ENCODE measurements around the gene MED27. TPM values are rescaled to one million over a fixed set of nuclear protein-coding genes. Genes with fewer than 3 reads are reported as not detected.

Gene MED27
- total RNA-seq, 4 donors from 2014 or later, result 10.9 to 23.1 (median 13.5) TPM

DNA sequence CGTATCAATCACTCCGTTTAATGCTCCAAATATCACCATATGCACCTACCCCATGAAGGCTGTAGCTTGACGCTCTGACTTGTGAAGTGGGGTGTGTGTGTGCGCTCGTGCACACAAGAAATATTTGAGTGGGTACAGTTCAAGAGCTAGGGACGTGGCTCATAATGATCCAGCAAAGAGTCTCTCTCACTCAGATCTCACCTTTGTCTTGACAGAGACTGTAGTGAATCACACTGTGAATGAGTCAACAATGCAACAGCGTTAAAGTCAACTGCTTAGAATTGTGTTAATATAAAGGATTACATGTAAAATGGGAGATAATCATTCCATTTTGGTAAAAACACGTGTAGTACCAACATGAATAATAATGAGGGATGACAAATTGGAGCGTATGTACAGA lies 119.4 kb downstream of the MED27 start:
- no peak for ATAC-seq (ENCODE audit: low FRiP score)
- no peak for DNase-seq (ENCODE audit: low spot score)
- TF ChIP-seq, protein P1, sequence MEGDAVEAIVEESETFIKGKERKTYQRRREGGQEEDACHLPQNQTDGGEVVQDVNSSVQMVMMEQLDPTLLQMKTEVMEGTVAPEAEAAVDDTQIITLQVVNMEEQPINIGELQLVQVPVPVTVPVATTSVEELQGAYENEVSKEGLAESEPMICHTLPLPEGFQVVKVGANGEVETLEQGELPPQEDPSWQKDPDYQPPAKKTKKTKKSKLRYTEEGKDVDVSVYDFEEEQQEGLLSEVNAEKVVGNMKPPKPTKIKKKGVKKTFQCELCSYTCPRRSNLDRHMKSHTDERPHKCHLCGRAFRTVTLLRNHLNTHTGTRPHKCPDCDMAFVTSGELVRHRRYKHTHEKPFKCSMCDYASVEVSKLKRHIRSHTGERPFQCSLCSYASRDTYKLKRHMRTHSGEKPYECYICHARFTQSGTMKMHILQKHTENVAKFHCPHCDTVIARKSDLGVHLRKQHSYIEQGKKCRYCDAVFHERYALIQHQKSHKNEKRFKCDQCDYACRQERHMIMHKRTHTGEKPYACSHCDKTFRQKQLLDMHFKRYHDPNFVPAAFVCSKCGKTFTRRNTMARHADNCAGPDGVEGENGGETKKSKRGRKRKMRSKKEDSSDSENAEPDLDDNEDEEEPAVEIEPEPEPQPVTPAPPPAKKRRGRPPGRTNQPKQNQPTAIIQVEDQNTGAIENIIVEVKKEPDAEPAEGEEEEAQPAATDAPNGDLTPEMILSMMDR (IDR thresholded peaks at IDR 0.05), result no peak

DNA sequence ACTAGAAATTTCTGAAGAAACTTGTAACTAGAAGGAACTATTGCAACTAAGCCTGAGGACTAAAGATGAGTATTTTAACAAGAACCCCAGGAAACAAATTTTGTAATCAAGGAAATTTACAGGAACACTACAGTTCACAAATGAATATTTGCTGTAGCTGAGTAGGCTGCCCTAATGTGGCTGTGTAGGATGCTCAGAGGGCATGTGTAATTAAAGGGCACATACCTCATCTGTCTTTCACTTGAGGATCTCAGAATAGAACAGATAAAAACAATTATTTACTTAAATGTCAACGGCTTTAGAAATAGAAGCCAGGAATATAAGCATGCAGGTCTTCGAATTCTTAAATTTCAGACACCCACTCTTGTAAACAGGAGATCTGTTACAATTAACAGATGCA lies 119.8 kb downstream of the MED27 start:
- DNase-seq (ENCODE audit: low spot score), result no peak
- ATAC-seq (ENCODE audit: low FRiP score), result no peak
- TF ChIP-seq, protein P1 (IDR thresholded peaks at IDR 0.05), result no peak

DNA sequence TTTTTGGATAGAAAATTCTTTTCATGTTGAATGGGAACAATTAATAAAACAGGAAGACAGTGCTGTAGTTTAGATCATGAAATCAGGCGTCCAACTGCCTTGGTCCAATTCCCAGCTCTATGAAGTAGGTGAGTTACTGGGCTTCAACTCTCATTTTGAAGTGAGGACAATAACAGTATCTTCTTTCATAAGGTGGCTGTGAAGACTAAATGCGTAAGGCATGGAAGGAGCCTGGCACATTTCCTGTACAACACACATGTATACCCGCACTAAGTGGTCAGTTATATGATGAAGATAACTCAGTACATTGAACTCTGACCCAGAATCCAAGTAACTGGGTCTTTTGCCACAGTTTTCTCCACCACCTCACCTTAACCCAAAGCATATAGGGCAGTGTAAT lies 120.6 kb downstream of the MED27 start:
- DNase-seq (ENCODE audit: low spot score) (no peak), ATAC-seq (ENCODE audit: low FRiP score) (no peak)
- TF ChIP-seq, protein P1 (IDR thresholded peaks at IDR 0.05), result no peak

DNA sequence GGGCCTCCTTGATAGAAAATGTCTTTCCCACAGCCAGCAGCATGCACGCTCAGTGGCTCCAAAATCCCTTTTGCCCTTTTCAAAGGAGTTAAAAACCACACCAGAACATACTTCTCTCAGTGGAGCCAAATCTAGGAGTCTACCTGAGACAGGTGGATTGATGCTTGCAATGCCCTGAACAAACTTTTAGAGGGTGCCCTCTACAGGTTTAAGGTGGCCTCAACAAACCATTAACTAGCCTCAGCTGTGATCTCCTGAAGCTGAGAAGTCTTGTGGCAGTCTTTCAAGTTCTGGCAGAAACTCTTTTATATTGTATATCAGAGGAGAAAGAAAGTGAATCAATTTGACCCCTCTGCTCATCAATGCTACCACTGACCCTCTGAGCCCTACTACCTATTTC lies 125.4 kb downstream of the MED27 start:
- DNase-seq (ENCODE audit: low spot score) (no peak), ATAC-seq (ENCODE audit: low FRiP score) (no peak)
- TF ChIP-seq, protein P1 (IDR thresholded peaks at IDR 0.05), result no peak

DNA sequence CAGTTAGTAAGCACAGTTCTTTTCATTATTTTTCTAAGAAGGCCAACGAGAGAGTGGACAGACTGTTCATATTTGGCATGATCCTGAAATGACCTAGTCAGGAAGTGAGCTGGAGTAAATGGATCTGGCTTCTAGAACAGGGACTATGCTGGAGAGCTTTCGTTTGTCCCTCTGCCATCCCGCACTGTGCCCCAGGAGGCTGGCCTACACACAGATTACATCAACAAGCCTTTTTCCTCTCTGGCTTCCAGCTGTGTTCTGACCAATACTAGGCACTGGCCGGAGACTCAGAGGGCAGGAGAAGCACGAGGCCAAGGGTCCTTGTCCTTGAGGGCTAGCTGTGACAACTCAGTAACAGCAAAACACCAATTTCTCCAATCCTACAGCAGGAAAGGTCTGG lies 127.8 kb downstream of the MED27 start:
- TF ChIP-seq, protein P1 (IDR thresholded peaks at IDR 0.05), result no peak
- DNase-seq (ENCODE audit: low spot score) (no peak), ATAC-seq (ENCODE audit: low FRiP score) (no peak)

DNA sequence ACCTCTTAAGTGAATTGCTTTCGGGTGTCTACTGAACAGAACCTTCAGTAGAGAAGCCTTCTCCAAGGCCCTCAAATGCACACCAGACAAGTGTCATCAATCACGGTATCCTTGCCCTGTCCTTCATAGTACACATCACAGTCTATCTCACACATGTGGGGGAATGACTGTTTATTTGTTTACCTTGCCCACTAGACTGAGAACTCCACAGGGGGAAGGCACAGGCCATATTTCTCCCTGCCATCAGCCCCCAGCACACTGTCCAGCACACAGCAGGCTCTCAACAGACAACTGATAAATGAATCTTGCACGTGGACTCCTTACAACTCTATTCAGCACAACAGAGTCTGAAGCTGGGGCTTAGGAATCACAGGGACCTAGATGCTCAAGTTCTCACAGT lies 128.5 kb downstream of the MED27 start:
- DNase-seq (ENCODE audit: low spot score) (no peak), ATAC-seq (ENCODE audit: low FRiP score) (no peak)
- TF ChIP-seq, protein P1 (IDR thresholded peaks at IDR 0.05), result no peak

DNA sequence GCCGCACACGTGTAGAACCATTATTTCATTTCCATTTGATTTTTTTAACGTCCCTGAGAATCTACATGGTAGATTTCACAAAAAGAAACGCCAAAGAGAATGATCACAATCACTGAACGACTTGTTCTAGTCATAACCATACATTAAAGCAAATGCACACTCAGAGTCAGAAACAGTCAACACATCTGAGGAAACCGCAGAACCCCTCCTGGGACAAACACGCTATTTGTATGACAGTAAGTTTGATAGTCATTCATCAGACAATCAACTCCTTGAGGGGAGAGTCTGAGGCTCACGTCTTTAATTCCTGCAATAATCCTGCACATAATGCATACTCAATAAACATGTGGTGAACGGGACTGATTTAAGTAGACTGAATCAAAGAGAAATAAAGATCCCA lies 129.2 kb downstream of the MED27 start:
- DNase-seq (ENCODE audit: low spot score) (no peak), ATAC-seq (ENCODE audit: low FRiP score) (no peak)
- TF ChIP-seq, protein P1 (IDR thresholded peaks at IDR 0.05), result no peak

Measured in omental fat pad (tissue), 4 donors.